GM15510 (cell line): ENCODE measurements around the gene TNFRSF11A.

ENCODE experiments used
- POLR2A ChIP-seq: IDR thresholded peaks from 3 replicates; pipeline ENCODE4 v1.6.1; 2011; ENCODE audit warnings: borderline replicate concordance; ENCODE audit not compliant: insufficient read length; ENCODE audit errors: extremely low read depth

The TNFRSF11A gene

DNA sequence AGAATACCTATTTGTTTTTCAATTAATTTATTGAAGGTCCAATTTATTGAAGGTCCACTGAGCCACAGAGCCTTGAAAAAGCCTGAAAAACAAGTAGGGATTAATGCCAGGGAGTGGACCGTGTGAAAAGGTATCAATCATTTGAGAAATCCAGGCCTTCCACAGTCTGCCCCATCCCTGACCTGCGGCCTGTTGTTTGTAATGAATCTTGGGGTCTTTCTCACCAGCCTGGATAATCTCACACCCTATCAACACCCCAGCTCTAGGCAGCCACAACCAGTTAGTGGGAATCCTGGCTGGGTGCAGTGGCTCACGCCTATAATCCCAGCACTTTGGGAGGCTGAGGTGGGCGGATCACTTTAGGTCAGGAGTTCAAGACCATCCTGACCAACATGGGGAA is 47.8 kb downstream of the TNFRSF11A start:
- no peak for TF ChIP-seq POLR2A

DNA sequence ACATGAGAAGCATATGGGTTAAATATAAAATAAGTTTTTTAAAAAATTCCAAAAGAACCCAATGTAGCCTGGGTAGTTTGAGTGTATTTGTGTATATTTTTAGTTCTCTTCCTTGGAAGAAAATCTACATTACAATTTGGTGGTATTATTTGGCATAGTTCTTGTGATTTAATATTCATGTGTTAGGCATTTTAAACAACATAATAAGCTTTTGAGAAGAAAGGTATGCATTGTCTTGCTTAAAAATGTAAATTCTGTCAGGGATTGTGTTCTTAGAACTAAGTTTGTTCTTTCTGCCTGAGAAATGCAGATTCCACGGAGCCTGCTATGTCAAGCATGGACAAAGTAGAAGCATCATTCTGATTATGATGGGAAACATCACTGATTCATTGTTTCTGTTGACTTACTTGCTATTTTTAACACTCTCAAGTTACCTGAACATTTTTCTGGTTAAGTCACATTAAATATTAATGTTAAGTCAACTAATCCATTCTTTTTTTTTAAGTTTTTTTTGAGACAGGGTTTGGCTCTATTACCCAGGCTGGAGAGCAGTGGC is 49.4 kb downstream of the TNFRSF11A start:
- no peak for TF ChIP-seq POLR2A

DNA sequence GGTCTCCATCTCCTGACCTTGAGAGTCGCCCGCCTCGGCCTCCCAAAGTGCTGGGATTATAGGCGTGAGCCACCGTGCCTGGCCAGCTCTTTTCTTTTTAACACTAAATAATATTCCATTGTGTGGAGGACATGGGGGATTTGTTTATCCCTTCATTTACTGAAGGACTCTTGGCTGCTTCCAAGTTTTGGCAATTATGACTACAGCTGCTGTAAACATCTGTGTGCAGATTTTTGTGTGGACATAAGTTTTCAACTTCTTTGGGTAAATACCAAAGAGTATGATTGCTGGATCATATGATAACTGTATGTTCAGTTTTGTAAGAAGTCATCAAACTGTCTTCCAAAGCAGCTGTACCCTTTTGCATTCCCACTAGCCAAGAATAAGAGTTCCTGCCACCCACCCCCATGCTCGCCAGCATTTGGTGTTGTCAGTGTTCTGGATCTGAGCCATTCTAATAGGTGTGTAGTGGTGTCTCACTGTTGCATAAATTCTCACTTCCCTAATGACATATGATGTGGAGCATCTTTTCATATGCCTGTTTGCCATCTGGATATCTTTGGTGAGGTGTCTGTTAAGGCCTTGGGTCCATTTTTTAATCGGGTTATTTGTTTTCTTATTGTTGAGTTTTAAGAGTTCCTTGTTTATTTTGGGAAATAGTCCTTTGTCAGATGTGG is 52.2 kb downstream of the TNFRSF11A start:
- no peak for TF ChIP-seq POLR2A

DNA sequence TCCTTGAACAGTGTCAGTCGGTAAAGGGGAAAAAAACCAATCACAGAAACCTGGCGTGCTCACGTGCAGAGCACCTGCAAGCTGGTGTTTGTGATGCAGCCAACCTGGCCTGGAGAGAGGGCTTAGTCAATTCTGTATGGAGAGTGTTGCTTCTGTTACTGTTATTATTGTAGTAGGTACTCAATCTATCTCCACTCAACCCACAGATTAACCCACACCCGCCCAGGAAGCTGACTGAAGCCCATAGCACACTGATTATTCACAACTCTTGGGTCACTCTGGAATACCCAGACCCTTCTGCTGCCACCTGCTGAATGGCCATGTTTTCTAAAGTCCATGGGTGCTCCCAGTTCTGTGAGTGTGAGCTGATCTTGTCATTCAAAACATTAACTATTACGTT is 53.9 kb downstream of the TNFRSF11A start:
- no peak for TF ChIP-seq POLR2A

DNA sequence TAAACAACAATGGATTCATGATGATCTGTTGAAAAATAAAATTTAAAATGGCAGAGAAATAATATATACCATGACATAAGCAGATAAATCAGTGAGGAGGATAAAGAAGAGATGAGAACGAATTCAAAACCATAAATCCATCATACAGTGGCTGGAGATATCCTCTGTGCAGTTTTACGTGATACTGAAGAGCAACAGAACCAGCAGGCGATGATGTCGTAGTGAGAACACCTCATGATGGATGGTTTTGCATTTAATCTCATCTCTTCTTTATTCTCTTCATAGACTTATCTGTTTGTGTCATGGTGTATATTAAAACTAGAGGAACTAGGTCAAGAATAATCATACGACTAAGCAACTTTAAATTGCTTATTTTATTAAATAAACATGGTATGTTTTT is 56.3 kb downstream of the TNFRSF11A start:
- no peak for TF ChIP-seq POLR2A

DNA sequence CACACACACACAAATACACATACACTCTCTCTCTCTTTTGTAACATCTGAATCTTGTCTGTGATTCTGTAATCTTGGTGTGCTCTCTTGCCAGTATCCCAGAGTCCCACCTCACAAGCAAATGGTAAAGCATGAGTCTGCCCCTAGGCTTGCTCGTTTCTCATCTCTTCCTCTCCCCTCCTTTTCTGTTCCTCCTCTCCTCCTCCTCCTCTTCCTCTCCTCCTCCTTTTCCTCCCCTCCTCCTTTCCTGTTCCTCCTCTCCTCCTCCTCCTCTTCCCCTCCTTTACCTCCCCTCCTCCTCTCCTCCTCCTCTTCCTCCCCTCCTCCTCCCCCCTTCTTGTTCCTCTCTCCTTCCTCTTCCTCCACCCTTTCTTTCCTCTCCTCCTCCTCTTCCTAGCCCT is 59.0 kb downstream of the TNFRSF11A start:
- no peak for TF ChIP-seq POLR2A

DNA sequence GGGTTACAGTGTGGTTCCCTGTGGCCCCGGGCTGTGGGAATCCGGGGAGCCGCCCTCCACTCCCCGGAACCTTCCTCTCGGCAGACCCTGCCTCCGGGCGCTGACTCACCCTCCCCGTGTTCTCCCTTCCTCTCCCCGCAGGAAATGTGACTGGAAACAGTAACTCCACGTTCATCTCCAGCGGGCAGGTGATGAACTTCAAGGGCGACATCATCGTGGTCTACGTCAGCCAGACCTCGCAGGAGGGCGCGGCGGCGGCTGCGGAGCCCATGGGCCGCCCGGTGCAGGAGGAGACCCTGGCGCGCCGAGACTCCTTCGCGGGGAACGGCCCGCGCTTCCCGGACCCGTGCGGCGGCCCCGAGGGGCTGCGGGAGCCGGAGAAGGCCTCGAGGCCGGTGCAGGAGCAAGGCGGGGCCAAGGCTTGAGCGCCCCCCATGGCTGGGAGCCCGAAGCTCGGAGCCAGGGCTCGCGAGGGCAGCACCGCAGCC is 59.5 kb downstream of the TNFRSF11A start:
- TF ChIP-seq POLR2A, result no peak

DNA sequence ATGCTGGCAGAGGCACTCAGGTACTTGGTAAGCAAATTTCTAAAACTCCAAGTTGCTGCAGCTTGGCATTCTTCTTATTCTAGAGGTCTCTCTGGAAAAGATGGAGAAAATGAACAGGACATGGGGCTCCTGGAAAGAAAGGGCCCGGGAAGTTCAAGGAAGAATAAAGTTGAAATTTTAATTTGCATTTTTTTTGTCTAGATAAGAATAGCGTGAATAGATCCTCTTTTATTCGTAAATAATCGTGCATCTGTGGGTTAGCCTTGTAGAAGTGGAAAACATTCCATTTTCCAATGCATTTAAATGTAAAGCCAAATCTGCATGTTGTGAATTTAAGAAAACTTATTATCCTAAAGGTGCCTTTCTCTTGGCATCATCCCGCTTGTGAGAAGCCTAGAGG is 61.0 kb downstream of the TNFRSF11A start:
- TF ChIP-seq POLR2A, result no peak

DNA sequence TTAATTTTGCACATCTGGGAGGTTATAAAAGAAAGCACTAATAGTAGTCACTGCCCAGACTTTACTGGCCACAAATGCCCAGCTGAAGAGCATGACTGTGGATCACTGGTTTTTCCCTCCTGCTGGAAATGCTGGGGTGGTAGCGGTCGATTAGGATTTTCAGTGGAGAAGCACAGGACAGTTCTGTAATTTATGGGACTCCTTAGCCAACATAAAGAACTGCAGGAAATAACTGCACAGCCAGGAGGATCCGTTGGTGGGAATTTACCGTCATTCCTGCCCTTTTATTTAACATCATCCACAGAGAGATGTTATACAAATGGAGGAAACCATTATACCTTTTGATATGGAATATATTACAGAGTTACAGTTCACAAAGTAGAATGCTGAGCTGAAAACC is 61.5 kb downstream of the TNFRSF11A start:
- no peak for TF ChIP-seq POLR2A

DNA sequence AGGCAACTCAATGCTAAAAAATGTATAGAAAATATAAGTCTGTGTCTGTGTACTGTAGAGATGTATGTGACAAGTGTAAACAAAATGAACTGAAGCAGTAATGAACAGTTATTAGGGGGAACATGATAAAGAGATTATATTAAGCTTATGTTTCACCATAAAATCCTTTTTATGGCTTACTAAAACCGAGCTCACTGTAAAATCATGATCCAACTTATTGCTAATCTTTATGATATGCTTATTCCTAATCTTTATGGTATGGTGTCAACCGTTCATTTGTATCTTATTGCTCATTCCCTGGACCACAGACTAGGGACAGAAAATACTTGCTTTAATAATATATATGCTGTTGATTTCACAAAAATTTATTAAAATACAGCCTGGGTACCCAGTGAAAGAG is 62.1 kb downstream of the TNFRSF11A start:
- TF ChIP-seq POLR2A, result no peak

DNA sequence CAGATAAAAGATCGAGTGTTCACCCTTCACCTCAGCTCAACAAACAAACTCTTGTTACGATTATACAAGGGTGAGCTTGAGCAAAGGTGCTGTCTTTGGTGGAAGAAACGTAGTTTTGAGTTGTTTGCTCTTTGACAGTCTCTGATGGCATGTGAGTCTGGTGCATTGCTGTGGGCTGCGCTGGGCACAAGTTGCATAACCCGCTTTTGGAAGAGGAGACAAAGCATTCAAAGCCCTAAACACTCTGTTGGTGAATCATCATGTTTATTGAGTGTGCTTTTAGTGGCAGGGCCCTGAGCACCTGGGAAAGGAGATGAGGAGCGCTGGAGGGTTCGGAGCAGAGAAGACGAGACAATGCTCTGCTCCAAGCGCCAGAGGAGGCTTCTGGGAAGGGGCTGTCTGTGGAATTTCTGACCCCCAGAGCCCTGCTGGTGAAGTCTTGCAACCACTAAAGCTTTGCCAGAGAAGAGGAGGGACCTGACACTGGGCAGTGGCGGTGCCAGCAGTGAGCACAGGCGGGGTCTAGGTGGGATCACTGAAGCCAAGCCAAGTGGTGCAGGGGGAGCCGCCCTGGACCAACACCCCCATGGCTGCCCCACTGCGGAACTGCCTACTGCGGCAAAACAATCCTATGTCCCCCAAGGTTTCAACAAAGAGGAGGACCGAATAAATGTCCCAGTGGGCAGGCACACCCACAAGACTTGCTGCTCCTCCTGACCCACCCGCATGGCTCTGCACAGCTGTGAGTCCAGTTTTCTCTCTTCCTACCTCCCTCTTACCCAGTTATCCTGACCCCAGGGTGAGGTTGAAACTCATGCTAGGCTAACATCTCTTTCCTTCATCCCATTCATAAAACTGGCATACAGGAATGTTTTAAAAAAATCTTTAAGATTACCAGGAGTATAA is 64.0 kb downstream of the TNFRSF11A start:
- no peak for TF ChIP-seq POLR2A

DNA sequence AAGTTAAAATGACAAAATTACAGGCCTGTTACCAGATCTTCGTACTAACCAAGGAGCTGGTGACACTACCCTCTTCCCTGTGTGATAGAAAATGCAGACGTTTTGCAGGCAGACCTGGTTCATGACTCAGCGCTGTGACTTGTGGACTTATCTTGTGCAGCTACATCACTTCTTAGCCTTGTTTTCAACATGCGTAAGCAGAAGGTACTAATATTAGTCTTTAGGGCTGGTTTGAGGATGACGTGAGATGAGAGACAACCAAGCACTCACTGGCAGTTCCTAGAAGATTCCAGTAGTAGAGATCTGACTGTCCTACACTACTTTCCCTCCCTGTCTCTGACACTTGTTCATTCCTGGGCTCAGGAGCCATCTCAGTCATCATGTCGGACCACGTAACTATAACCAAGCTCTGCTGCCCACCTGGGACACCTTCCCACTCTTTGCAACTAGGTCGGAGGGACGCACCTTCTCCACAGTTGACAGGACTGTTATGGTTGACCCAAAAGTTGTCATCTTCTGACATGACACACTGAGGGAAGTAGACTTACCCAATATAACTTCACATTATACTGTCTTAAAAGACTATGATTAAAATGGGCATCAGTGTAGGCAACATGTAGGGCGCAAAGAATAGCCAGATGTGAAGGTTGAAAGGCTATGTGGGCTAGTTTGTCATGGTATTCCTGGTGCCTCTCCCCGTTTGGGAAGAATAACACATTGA is 64.8 kb downstream of the TNFRSF11A start:
- no peak for TF ChIP-seq POLR2A

DNA sequence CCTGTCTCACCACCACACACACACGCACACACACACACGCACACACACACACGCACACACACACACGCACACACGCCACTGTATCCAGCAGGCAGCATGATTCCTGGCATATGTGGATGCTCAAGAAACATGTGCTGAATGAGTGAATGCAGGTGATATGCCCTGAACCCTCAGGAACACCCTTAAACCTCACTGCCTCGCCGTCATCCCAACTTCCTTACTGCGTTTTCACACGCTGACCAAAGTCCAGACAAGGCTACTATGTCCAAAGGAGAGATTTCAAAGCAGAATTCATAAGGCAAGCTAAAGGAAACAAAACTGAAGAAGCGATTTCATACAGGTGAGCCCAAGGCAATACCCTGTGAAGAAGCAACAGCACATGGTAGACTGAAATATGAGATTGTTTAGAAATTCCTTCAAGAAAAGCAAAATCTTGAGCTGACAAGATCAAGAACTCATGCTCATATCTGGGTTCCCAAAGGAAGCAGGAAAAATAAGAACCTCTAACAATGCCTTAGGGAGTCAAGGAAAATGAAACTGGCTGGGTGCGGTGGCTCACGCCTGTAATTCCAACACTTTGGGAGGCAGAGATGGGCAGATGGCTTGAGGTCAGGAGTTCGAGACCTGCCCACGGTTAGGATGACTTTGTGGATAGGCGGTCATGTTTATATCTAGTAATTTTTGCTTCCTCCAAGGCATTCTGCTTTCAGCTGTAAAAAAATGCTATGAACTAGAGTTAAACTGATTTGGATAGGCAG is 69.1 kb downstream of the TNFRSF11A start:
- TF ChIP-seq POLR2A, result no peak

DNA sequence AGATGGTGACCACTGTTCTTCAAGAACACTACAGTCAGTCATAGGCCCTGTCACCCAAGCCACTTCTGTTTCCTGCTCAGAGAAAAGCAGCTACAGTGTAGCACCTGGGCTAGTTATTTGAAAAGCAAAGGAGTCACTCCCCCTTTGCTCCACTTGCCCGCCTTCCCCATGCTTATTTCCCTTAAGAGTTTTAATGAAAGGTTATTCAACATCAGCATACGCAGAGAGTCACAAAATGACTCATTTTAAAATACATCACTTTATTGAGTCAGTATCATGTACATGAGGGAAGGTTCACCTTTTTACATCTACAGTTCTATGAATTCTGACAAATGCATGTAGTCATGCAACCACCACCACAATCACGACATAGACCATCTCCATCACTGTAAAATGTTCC is 71.3 kb downstream of the TNFRSF11A start:
- TF ChIP-seq POLR2A, result no peak
